PC-9 (cell line): ENCODE data around the gene PLSCR2.

Experiments
- CTCF ChIP-seq: fragments of 200-600 bp; sonication (generic); conservative IDR thresholded peaks from 2 replicates; pipeline ENCODE4 v1.6.1; 2017; ENCODE audit warnings: mixed run types, antibody characterized with exemption, mild to moderate bottlenecking, moderate library complexity
- EZH2 ChIP-seq: fragments of 200-600 bp; sonication (generic); IDR thresholded peaks from 2 replicates; pipeline ENCODE4 v1.8.0; 2017; ENCODE audit warnings: antibody characterized with exemption, low read depth

- TF ChIP-seq CTCF: no peak
- no peak for TF ChIP-seq EZH2
Measured at GRCh38 chr3:146496251-146496650, 26.9 kb upstream of the PLSCR2 start.
